Measurements from ENCODE around the gene TENM4. TPM values are rescaled to one million over a fixed set of nuclear protein-coding genes. Genes with fewer than 3 reads are reported as not detected.

TENM4 gene
- total RNA-seq, 1 donor from 2014 or later: 43.2 TPM

DNA sequence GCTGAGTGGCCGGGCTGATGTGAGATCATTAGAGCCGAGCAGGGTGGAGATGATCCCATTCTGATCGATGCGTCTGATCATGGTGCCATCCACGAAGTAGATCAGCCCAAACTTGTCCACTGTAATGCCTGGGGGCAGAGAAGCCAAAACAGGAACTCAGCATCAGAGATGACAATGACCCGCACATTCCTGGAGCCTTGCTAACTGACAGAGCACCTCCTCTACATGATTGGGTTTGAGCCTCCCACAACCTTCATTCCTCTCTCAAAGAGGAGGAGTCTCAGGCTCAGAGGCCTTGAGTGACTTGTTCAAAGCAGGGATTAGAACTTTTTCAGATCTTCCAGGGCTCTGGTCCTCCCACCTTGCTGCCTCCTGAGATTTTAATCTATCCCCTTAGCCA is 732.4 kb downstream of the TENM4 start:
- TF ChIP-seq, protein P1, sequence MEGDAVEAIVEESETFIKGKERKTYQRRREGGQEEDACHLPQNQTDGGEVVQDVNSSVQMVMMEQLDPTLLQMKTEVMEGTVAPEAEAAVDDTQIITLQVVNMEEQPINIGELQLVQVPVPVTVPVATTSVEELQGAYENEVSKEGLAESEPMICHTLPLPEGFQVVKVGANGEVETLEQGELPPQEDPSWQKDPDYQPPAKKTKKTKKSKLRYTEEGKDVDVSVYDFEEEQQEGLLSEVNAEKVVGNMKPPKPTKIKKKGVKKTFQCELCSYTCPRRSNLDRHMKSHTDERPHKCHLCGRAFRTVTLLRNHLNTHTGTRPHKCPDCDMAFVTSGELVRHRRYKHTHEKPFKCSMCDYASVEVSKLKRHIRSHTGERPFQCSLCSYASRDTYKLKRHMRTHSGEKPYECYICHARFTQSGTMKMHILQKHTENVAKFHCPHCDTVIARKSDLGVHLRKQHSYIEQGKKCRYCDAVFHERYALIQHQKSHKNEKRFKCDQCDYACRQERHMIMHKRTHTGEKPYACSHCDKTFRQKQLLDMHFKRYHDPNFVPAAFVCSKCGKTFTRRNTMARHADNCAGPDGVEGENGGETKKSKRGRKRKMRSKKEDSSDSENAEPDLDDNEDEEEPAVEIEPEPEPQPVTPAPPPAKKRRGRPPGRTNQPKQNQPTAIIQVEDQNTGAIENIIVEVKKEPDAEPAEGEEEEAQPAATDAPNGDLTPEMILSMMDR (conservative IDR thresholded peaks at IDR 0.05): no peak
- H3K4me3 Mint-ChIP-seq: no peak overlapping the region
- no peak for DNase-seq (ENCODE audit: low read depth, low spot score)
- no peaks in the 10 kb centered on the region for H3K9me3 Mint-ChIP-seq
- H3K27me3 Mint-ChIP-seq (ENCODE audit: low read depth): no peaks in the 10 kb centered on the region
- no peaks in the 10 kb centered on the region for H3K4me1 Mint-ChIP-seq
- no peaks in the 10 kb centered on the region for H3K36me3 Mint-ChIP-seq (ENCODE audit: low read depth)
- H3K27ac Mint-ChIP-seq (ENCODE audit: unreplicated experiment): no peak overlapping the region

DNA sequence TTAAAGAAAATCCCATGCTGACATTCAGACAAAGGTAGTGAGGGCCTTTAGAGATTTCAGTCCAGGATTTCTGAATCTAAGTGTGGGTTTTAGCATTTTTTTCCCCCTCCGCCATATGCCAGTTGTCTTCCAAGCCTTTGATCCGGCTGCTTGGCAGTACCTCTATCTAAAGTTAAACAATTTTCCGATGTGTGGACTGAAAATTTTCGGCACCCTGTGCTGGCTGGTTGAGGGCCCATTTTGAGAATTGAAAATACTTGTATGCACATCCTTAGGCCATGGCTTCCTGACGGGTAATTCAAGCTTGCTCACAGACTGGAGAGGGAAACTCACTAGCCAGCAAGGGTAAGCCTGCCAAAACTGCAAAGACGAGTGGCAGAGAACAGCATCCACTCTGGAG is 734.3 kb downstream of the TENM4 start:
- H3K27ac Mint-ChIP-seq (ENCODE audit: unreplicated experiment): no peak overlapping the region
- H3K9me3 Mint-ChIP-seq: no peaks in the 10 kb centered on the region
- TF ChIP-seq, protein P1 (conservative IDR thresholded peaks at IDR 0.05): no peak
- DNase-seq (ENCODE audit: low read depth, low spot score): no peak
- H3K4me3 Mint-ChIP-seq: no peak overlapping the region
- no peaks in the 10 kb centered on the region for H3K4me1 Mint-ChIP-seq
- H3K27me3 Mint-ChIP-seq (ENCODE audit: low read depth): no peaks in the 10 kb centered on the region
- peaks cover under 1% of the 10 kb centered on the region for H3K36me3 Mint-ChIP-seq (ENCODE audit: low read depth)

DNA sequence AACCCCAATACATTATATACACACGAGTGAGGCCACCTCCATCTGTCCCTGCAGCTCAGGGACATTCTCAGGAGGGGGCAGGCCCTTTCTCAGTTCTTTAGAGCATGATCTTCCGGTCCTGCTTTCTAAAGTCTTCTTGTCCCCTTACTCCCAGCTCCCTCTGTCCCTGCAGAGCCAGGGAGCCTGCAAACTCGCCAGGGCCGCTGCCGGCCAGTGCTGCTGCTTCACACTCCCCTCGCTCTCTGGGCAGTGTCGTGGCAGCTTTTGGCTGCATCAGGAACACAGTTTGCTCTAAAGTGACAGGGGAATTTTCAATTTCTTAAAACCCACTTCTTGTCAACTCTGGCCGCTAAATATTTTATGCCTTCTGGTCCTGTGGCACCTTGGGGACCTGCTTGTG is 736.0 kb downstream of the TENM4 start:
- Mint-ChIP-seq H3K27ac (ENCODE audit: unreplicated experiment) (no peak overlapping the region), H3K4me3 (no peak overlapping the region), H3K36me3 (ENCODE audit: low read depth) (peaks cover 3% of the 10 kb centered on the region), H3K9me3 (no peaks in the 10 kb centered on the region), H3K27me3 (ENCODE audit: low read depth) (no peaks in the 10 kb centered on the region), H3K4me1 (no peaks in the 10 kb centered on the region)
- TF ChIP-seq, protein P1 (conservative IDR thresholded peaks at IDR 0.05): no peak
- DNase-seq (ENCODE audit: low read depth, low spot score): no peak

DNA sequence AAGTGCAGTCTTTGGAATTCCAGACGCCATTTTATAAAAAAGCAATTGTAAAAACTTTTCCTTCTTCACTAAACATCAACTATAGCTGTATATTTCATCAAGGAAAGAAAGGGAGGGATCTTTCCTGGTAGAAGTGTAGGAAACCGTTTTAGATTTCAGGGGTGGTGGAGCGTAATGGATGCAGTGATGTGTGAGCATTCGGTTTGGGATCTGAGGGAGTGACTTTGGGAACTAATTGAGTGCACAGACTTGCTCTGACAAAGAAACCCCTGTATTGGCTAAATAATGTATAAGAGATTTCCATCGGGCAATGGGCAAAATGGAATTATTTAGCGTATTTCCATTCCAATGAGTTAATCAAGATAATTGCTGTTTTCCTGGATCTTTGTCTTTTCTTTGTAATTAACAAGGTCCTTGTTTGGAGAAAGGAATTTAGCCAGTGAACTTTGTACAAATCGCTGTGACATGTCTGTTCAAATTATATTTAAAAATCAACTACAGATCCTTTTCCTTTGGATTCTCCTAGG is 741.2 kb downstream of the TENM4 start:
- TF ChIP-seq, protein P1 (conservative IDR thresholded peaks at IDR 0.05): no peak
- Mint-ChIP-seq H3K27ac (ENCODE audit: unreplicated experiment) (no peak overlapping the region), H3K9me3 (no peaks in the 10 kb centered on the region), H3K36me3 (ENCODE audit: low read depth) (peaks cover 3% of the 10 kb centered on the region), H3K4me1 (peaks cover 4% of the 10 kb centered on the region), H3K4me3 (no peak overlapping the region), H3K27me3 (ENCODE audit: low read depth) (no peaks in the 10 kb centered on the region)
- no peak for DNase-seq (ENCODE audit: low read depth, low spot score)

DNA sequence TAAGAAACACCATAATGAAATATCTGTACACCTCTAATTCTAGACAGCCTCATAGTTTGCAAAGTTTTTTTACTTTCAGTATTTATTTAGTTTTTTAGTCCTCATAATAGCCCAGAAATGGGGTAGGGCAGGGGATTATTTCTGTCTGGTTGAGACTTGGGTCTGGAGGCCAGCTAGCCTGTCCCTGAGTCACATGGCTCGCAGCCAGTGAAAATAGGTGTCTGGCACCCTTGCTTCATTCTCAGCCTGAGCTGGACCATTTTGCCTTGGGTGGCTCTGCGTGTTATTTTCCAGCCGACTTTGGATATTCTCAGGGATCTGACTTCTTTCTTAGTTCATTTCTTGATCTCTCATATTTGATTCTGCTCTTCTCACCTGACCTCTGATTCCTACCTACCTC is 742.2 kb downstream of the TENM4 start:
- H3K4me3 Mint-ChIP-seq: no peak overlapping the region

More for the DNA sequence above, 742.2 kb downstream of the TENM4 start:
- H3K9me3 Mint-ChIP-seq: no peaks in the 10 kb centered on the region
- TF ChIP-seq, protein P1 (conservative IDR thresholded peaks at IDR 0.05): no peak
- no peak overlapping the region for H3K27ac Mint-ChIP-seq (ENCODE audit: unreplicated experiment)
- no peak for DNase-seq (ENCODE audit: low read depth, low spot score)
- H3K4me1 Mint-ChIP-seq: peaks cover 4% of the 10 kb centered on the region
- no peaks in the 10 kb centered on the region for H3K27me3 Mint-ChIP-seq (ENCODE audit: low read depth)
- H3K36me3 Mint-ChIP-seq (ENCODE audit: low read depth): peaks cover 3% of the 10 kb centered on the region
